ENCODE data around the gene UBTFL1. TPM values are rescaled to one million over a fixed set of nuclear protein-coding genes. Genes with fewer than 3 reads are reported as not detected.

UBTFL1 gene, protein sequence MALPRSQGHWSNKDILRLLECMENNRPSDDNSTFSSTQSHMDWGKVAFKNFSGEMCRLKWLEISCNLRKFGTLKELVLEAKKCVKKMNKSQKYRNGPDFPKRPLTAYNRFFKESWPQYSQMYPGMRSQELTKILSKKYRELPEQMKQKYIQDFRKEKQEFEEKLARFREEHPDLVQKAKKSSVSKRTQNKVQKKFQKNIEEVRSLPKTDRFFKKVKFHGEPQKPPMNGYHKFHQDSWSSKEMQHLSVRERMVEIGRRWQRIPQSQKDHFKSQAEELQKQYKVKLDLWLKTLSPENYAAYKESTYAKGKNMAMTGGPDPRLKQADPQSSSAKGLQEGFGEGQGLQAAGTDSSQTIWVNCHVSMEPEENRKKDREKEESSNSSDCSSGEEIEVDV
- total RNA-seq (2022; extraction: Qiagen RNA extraction): not detected in 5 replicates

DNA sequence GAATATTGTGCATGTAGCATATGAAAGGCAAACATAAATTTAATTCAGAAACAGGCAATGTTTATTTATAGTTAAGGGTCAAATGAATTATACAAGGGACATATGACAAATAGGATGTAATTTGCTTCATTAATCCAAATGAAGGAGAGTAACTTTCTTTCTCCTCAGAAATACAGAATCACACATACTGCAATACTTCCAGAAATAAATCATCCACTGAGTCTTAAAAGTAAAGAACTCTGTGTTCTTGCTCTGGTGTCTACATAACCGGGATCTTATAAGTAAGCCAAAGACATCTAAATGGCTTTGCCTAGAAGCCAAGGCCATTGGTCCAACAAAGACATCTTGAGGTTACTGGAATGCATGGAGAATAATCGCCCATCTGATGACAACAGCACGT is at the start of gene UBTFL1:
TSS of gene UBTFL1 (plus strand) at position 301 of the 400 bp plus-strand sequence. CDS start at position 301, 0 bp downstream.

GRCh38 chr11:90134478-90135003 is 48.8 kb downstream of the UBTFL1 start, which contains the start of gene NAALAD2:
Gene NAALAD2 (plus strand): TSS chr11:90134663. CDS start chr11:90134759, 96 bp downstream.

Other genes with a start within 250 kb of the UBTFL1 start
- 0.02 to 0.03 TPM in 2 of 5 replicates, not detected in the others for gene TRIM64B, start 207.5 kb upstream of the UBTFL1 start, total RNA-seq (2022; extraction: Qiagen RNA extraction)
- 0.06 to 0.60 TPM (median 0.37 TPM) in 5 replicates for gene TRIM49D1, start 163.7 kb upstream of the UBTFL1 start, total RNA-seq (2022; extraction: Qiagen RNA extraction)
- 0.14 to 0.44 TPM (median 0.32 TPM) in 4 of 5 replicates, not detected in the other for gene TRIM49D2, start 161.9 kb upstream of the UBTFL1 start, total RNA-seq (2022; extraction: Qiagen RNA extraction)
- not detected in 5 replicates for gene TRIM64, start 119.9 kb upstream of the UBTFL1 start, total RNA-seq (2022; extraction: Qiagen RNA extraction)
- 0.06 to 0.07 TPM in 2 of 5 replicates, not detected in the others for gene TRIM49C, start 54.8 kb upstream of the UBTFL1 start, total RNA-seq (2022; extraction: Qiagen RNA extraction)
- 0.02 TPM in 1 of 5 replicates, not detected in the others for gene NAALAD2, start 48.7 kb downstream of the UBTFL1 start, total RNA-seq (2022; extraction: Qiagen RNA extraction)
- gene CHORDC1, start 137.1 kb downstream of the UBTFL1 start, total RNA-seq (2022; extraction: Qiagen RNA extraction): 63.3 to 99.3 TPM (median 71.6 TPM) in 5 replicates